Bronchial epithelial cell (primary cell): ENCODE measurements around the gene PACS1. TPM values are rescaled to one million over a fixed set of nuclear protein-coding genes. Genes with fewer than 3 reads are reported as not detected.

ENCODE experiments used
- DNase-seq: peaks from one replicate; pipeline ENCODE4 v3.0.0-alpha.2; 2010; ENCODE audit warnings: low read depth
- FAIRE-seq: peaks from 2 replicates; lab custom pipeline; 2011; peaks lifted over from hg19 to GRCh38; lab: Jason Lieb, UNC
- H3K27me3 ChIP-seq: 2 replicates; pipeline ENCODE4 v1.5.1; 2011; ENCODE audit warnings: low read length; ENCODE audit not compliant: control insufficient read depth, insufficient read depth
- H3K36me3 ChIP-seq: 2 replicates; pipeline ENCODE4 v1.5.1; 2011; ENCODE audit warnings: low read length; ENCODE audit not compliant: control insufficient read depth, insufficient read depth
- H3K4me3 ChIP-seq: 2 replicates; pipeline ENCODE4 v1.5.1; 2011; ENCODE audit warnings: mild to moderate bottlenecking, low read depth, low read length, control low read depth
- total RNA-seq: library from RNA; depleted of rRNA; stranded (reverse); fragments of >200 nt; gene quantifications from 2 replicates; pipeline ENCODE4 v1.2.1, GENCODE V29; 2014
- TF ChIP-seq, protein P1 (sequence below): IDR thresholded peaks from 2 replicates; pipeline ENCODE4 v1.5.1; 2011; ENCODE audit warnings: mild to moderate bottlenecking, moderate library complexity, low read length, control low read depth, inconsistent platforms; ENCODE audit not compliant: insufficient read depth, severe bottlenecking

PACS1 gene
- total RNA-seq, 1 donor from 2014 or later: 6.8 TPM

DNA sequence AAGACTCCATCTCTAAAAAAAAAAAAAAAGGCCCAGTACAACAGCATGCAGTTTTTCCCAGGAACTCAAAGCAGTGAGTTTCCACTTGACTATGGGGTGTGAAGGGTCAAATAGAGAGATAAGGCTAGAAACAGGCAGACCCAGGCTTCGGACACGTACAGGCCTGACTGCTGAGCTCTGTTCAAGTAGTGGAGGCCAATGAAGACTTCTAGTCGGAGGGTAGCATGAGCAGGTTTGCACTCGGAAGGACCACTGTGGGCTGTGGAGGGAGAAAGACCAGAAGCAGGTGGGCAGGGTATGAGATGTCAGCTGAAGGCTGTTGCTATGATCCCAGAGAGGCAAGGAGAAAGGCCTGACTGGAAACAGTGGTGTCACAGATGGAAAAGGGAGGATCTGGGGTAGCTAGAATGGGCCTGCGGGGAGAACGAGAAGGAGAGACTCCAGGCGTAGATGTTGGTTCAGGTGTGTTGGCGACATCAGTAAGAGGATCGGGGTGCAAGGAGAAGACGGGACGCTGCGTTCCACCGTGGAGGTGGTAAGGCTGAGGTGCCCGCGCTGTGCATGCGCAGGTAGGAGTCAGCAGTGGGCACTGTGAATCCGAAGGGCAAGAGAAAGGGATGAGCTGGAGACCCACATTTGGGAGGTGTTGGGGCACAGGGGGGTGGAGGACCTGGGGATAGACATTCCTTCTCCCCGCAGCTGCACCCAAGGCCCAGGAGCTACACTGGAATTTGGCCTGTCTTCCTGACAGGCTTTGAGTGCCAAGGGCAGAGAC is 149.0 kb downstream of the PACS1 start:
- H3K4me3 ChIP-seq: no peak overlapping the region
- FAIRE-seq (no peak), DNase-seq (no peak)
- TF ChIP-seq, protein P1, sequence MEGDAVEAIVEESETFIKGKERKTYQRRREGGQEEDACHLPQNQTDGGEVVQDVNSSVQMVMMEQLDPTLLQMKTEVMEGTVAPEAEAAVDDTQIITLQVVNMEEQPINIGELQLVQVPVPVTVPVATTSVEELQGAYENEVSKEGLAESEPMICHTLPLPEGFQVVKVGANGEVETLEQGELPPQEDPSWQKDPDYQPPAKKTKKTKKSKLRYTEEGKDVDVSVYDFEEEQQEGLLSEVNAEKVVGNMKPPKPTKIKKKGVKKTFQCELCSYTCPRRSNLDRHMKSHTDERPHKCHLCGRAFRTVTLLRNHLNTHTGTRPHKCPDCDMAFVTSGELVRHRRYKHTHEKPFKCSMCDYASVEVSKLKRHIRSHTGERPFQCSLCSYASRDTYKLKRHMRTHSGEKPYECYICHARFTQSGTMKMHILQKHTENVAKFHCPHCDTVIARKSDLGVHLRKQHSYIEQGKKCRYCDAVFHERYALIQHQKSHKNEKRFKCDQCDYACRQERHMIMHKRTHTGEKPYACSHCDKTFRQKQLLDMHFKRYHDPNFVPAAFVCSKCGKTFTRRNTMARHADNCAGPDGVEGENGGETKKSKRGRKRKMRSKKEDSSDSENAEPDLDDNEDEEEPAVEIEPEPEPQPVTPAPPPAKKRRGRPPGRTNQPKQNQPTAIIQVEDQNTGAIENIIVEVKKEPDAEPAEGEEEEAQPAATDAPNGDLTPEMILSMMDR: no peak
- no peaks in the 10 kb centered on the region for H3K27me3 ChIP-seq
- peaks cover 6% of the 10 kb centered on the region for H3K36me3 ChIP-seq

DNA sequence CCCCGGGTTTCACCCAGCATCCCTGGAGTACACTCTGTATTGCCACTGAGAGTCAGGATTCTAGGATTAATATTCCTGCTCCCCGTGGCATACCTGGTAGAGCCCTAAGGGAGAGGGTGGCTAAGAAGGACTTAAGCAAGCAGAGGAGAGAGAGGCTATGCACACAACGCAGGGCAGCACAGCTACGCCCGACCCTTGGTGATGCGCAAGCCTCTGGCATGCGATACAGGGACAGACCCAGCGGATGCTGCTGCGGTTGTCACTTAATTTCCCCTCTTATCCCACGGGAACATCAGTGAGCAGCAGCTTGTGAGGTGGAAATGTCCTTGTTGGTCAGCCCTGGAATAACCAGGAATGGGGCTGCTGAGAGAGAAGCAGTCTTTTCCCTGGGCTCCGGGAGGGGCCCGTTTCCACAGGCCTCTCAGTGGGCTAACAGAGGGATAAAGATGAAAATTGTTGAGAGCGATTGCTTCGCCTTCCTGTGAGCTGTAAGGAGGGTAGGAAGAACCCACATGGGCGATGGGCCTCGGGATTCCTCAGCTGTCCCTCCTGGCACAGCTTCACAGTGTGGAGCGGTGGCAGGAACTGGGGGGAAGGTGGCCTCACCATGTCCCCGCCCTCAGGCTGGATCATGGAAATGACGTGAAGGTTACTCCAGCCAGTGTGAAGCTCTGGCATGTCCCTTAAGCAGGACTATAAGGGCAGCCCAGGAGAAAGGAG is 149.9 kb downstream of the PACS1 start:
- Histone ChIP-seq H3K36me3 (peaks cover 8% of the 10 kb centered on the region), H3K4me3 (no peak overlapping the region)
- FAIRE-seq: no peak

DNA sequence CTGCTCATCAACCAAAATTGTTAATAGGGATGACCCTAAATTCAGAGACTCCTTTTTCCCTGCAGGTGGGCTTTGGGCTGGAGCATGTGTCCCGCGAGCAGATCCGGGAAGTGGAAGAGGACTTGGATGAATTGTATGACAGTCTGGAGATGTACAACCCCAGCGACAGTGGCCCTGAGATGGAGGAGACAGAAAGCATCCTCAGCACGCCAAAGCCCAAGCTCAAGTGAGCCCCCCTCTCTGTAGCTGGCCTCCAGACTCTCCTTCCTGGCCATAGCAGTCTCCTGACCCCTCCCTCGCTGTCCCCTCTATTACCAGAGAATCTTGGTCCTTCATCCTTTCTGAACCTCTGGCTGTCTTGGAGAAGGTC is 150.5 kb downstream of the PACS1 start:
- Histone ChIP-seq H3K27me3 (no peaks in the 10 kb centered on the region), H3K4me3 (no peak overlapping the region), H3K36me3 (peaks cover 9% of the 10 kb centered on the region)
- TF ChIP-seq, protein P1: no peak
- DNase-seq (no peak), FAIRE-seq (no peak)

More for the DNA sequence above, 149.9 kb downstream of the PACS1 start:
- TF ChIP-seq, protein P1: no peak
- H3K27me3 ChIP-seq: no peaks in the 10 kb centered on the region
- DNase-seq: no peak

DNA sequence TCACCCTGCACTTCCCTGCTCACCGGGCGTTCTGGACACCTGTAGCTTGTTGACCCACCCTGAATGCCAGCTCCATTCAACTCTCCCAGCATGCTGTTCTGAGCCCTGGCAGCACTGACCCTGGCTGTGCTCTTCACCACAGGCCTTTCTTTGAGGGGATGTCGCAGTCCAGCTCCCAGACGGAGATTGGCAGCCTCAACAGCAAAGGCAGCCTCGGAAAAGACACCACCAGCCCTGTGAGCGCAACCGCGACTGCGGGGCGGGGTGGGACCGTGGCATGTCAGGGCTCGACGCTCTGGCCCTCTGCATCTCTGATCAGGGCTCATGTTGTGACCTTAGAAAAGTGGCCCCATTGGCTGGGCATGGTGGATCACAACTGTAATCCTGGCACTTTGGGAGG is 150.9 kb downstream of the PACS1 start:
- no peak for DNase-seq
- H3K27me3 ChIP-seq: no peaks in the 10 kb centered on the region
- TF ChIP-seq, protein P1: no peak
- H3K36me3 ChIP-seq: peaks cover 7% of the 10 kb centered on the region
- no peak for FAIRE-seq
- H3K4me3 ChIP-seq: no peak overlapping the region

DNA sequence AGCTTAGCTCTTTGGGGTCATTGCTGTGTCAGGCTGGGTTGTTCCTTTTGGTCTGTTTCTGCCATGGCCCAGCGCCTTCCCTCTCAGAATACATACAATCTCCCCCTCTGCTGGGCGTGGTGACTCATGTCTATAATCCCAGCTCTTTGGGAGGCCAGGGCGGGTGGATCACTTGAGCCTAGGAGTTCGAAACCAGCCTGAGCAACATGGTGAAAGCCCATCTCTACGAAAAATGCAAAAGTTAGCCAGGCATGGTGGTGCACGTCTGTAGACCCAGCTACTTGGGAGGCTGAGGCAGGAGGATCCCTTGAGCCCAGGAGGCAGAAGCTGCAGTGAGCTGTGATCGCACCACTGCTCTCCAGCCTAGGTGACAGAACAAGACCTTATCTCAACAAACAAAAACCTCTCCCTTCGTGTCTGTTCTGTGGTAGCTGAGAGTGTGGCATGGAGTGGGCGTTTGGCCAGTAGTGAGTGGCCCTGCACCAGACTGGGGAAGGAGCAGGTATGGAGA is 151.7 kb downstream of the PACS1 start:
- DNase-seq (no peak), FAIRE-seq (no peak)
- H3K27me3 ChIP-seq: no peaks in the 10 kb centered on the region
- H3K4me3 ChIP-seq: no peak overlapping the region
- TF ChIP-seq, protein P1: no peak
- H3K36me3 ChIP-seq: peaks cover 6% of the 10 kb centered on the region
